ENCODE measurements around the gene PSMG3. TPM values are rescaled to one million over a fixed set of nuclear protein-coding genes. Genes with fewer than 3 reads are reported as not detected.

Gene PSMG3
- total RNA-seq, 1 experiment from 2014 or later, result 63.0 TPM

DNA sequence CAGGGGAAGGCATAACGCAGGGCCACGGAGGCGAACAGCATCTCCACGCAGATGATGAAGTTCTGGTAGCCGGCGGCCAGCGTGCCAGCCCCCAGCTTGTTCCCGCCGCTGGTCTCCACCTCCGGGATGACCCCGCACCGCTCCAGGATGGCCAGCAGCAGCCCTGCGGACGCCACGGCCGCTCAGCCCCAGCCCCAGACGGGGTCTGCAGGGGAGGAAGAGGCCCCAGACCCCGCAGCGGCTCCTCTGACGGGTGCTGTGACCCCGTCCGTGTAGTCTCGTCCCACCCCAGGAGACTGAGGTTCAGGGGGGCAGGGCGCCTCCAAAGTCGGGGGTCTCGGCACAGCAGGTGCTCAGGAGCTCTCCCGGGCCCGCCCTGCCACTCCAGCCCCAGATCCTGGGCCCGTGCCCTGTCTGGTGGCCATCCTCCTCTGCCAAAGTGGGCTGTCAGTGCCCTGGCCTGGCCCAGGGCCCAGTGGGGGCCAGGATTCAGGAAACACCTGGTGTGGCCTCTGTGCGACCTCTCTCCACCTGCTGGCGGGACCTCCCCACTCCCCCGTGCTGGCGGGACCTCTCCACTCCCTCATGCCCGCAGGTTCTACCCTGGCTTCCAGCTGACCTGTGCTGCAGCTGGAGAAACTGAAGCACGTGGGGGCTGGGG is 21.9 kb downstream of the PSMG3 start:
- H3K9ac ChIP-seq (ENCODE audit: extremely low read depth, insufficient read length, low read length), result no peak overlapping the region
- H2BK120ac ChIP-seq (ENCODE audit: low read depth, low read length, poor library complexity, severe bottlenecking), result no peak overlapping the region

More for the DNA sequence above, 21.9 kb downstream of the PSMG3 start:
- H3K4me2 ChIP-seq (ENCODE audit: insufficient read depth, insufficient read length, low read length), result no peak overlapping the region
- no peak overlapping the region for H2AK5ac ChIP-seq (ENCODE audit: insufficient read length, low read length)
- H3K23me2 ChIP-seq (ENCODE audit: insufficient read length, low read depth, low read length, poor library complexity, severe bottlenecking), result no peaks in the 10 kb centered on the region
- Mint-ChIP-seq H3K27ac (peak overlapping the region in 1 of 3 experiments; percentile 56; a peak in 2 of 7 replicates), H3K36me3 (ENCODE audit: insufficient read depth in 1 of 3, low read depth in 3 of 3) (no peaks in the 10 kb centered on the region), H3K4me1 (no peaks in the 10 kb centered on the region), H3K4me3 (no peak overlapping the region; a peak in 1 of 5 replicates), H3K27me3 (ENCODE audit: low read depth) (no peaks in the 10 kb centered on the region; the same call in 1 of the 2 replicates), H3K9me3 (no peaks in the 10 kb centered on the region; a peak in 1 of 5 replicates)
- H3K56ac ChIP-seq (ENCODE audit: insufficient read length, low read depth, low read length), result no peak overlapping the region
- H3K79me2 ChIP-seq (ENCODE audit: insufficient read depth, low read length), result no peaks in the 10 kb centered on the region
- no peak overlapping the region for H4K5ac ChIP-seq (ENCODE audit: insufficient read length, low read depth, low read length)
- no peak overlapping the region for H4K91ac ChIP-seq (ENCODE audit: insufficient read length, low read depth, low read length)
- no peaks in the 10 kb centered on the region for H3K27me3 ChIP-seq (ENCODE audit: insufficient read depth, low read length)
- H4K20me1 ChIP-seq (ENCODE audit: control insufficient read depth, insufficient read depth, insufficient read length), result no peaks in the 10 kb centered on the region
- no peak overlapping the region for H4K8ac ChIP-seq (replicated peaks; ENCODE audit: insufficient read length, low read depth, low read length)
- no peaks in the 10 kb centered on the region for H3K9me3 ChIP-seq (ENCODE audit: control insufficient read depth, low read depth, low read length)
- no peak overlapping the region for H3K4ac ChIP-seq (ENCODE audit: low read depth, low read length)
- no peak overlapping the region for H2BK5ac ChIP-seq (ENCODE audit: insufficient read length, low read length)
- no peak overlapping the region for H2BK12ac ChIP-seq (ENCODE audit: insufficient read length, low read depth, low read length)
- H3K18ac ChIP-seq (ENCODE audit: insufficient read length, low read depth, low read length), result no peak overlapping the region
- no peak overlapping the region for H2BK20ac ChIP-seq (ENCODE audit: low read depth, low read length, poor library complexity, severe bottlenecking)
- TF ChIP-seq, protein P1, sequence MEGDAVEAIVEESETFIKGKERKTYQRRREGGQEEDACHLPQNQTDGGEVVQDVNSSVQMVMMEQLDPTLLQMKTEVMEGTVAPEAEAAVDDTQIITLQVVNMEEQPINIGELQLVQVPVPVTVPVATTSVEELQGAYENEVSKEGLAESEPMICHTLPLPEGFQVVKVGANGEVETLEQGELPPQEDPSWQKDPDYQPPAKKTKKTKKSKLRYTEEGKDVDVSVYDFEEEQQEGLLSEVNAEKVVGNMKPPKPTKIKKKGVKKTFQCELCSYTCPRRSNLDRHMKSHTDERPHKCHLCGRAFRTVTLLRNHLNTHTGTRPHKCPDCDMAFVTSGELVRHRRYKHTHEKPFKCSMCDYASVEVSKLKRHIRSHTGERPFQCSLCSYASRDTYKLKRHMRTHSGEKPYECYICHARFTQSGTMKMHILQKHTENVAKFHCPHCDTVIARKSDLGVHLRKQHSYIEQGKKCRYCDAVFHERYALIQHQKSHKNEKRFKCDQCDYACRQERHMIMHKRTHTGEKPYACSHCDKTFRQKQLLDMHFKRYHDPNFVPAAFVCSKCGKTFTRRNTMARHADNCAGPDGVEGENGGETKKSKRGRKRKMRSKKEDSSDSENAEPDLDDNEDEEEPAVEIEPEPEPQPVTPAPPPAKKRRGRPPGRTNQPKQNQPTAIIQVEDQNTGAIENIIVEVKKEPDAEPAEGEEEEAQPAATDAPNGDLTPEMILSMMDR (conservative IDR thresholded peaks at IDR 0.05), result no peak
- no peak overlapping the region for H2AFZ ChIP-seq (ENCODE audit: low read length)
- no peak overlapping the region for H2BK15ac ChIP-seq (ENCODE audit: low read depth, low read length)
- no peaks in the 10 kb centered on the region for H3K4me1 ChIP-seq (ENCODE audit: insufficient read depth, low read length)
- no peak overlapping the region for H3K27ac ChIP-seq (ENCODE audit: insufficient read length, low read depth, low read length)
- DNase-seq, result no peak
- no peak overlapping the region; the same call in 1 of the 2 replicates for H3K14ac ChIP-seq (ENCODE audit: insufficient read depth, low read length)
- H3T11ph ChIP-seq (ENCODE audit: low read length), result no peak overlapping the region
- no peaks in the 10 kb centered on the region for H3K79me1 ChIP-seq (ENCODE audit: insufficient read depth, low read depth, low read length, poor library complexity, severe bottlenecking)
- no CpG with 5 or more reads among the region's 35 CpGs for WGBS (ENCODE audit: extremely low coverage, insufficient read length, low lambda C conversion rate)
- H3K23ac ChIP-seq (ENCODE audit: insufficient read length, low read depth, low read length), result no peak overlapping the region

Measured in H9 (cell line).